ENCODE results near the gene MAST1.
A peak's percentile ranks its signal among the peaks of the same experiment; 100 is the strongest.
"Not testable (repeated sequence)": the region's sequence is repeated elsewhere in the genome, so short reads cannot be mapped to it uniquely, and the experiment has no call there.

MAST1 gene

GRCh38 chr19:12801466-12802266, 36.6 kb upstream of the MAST1 start, which contains the start of the genes PRDX2 and THSD8:
PRDX2 (minus strand) TSS chr19:12801800; CDS start chr19:12801261, 539 bp downstream.
THSD8 (plus strand) TSS chr19:12802069; CDS start chr19:12802072, 3 bp downstream.
- peak; percentile 54 for DNase-seq

GRCh38 chr19:12802267-12803106, 35.8 kb upstream of the MAST1 start:
- DNase-seq: no peak

GRCh38 chr19:12804051-12804450, 34.3 kb upstream of the MAST1 start:
- DNase-seq: no peak

DNA sequence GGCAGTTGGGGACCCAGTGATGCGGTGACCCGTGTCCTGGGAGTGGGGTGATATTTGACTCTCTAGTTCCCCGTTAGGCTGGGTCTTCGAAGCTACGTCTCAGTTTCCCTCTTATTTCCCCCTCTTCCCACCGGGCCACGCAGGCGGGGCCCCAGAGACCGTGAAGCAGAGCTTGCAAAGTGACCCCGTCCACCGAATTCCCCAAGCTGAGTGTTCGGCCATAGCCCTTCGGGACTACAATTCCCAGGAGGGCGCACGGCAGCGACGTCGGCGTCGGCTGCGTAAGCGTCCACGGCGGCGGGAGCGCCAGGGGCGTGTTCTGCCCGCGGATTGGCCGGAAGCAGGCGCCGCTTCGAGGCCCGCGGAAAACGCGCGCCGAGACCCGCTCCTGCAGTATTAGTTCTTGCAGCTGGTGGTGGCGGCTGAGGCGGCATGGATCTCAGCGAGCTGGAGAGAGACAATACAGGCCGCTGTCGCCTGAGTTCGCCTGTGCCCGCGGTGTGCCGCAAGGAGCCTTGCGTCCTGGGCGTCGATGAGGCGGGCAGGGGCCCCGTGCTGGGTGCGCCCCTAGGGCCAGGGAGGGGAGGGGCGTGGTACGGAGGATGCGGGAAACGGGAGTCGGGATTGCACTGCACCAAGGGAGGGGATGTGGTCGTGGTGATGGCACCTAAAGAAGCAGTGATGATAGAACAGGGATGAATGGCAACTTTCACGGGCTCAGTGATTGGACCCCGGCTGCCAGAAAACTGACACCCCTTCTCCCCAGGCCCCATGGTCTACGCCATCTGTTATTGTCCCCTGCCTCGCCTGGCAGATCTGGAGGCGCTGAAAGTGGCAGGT, 31.9 kb upstream of the MAST1 start, which contains the start of gene RNASEH2A:
RNASEH2A (plus strand) TSS at position 343 of the 840 bp plus-strand sequence; CDS start at position 433, 90 bp downstream.
- DNase-seq: peak; percentile 91

DNA sequence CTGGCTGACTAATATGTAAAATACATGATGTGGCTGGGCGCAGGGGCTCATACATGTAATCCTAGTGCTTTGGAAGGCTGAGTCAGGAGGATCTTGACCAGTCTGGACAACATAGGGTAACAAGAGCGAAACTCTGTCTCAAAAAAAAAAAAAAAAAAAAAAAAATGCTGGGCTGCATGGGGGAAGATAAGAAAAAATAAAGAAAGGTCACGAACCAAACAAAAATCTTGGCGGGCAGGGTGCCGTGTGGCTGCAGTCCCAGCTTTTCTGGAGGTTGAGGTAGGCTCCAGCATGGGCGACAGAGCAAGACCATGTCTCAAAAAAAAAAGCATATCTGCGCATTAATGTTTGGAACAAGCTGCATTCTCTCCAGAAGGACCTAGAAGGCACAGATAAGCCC, 23.2 kb upstream of the MAST1 start:
- no peak for DNase-seq

- DNase-seq: not testable (repeated sequence)
These were observed 21.1 kb upstream of the MAST1 start for GRCh38 chr19:12817188-12817587.

- not testable (repeated sequence) for DNase-seq
These were observed 20.5 kb upstream of the MAST1 start for GRCh38 chr19:12817810-12818209.

- DNase-seq: no peak
These were observed 16.6 kb upstream of the MAST1 start for GRCh38 chr19:12821761-12822160.

- DNase-seq: peak; percentile 67
These were observed 12.8 kb upstream of the MAST1 start for GRCh38 chr19:12825254-12826131.

- no peak for DNase-seq
These were observed 9.8 kb upstream of the MAST1 start for GRCh38 chr19:12828494-12828893.

DNA sequence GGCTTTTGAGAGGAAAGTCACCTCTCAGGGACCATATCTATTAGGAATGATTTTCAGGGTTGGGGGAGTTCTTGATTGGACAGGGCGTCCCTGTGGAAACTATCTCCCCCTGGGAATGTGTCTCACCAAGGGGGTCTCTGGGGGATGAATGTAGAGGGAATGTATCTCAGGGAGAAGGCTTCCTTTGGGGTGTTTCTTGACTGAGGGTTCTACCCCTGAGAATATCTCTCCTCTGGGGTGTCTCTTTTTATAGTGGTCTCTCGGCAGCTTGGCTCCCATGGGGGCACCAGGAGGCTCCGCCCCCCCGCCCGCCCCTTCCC, 4.9 kb upstream of the MAST1 start:
- DNase-seq: no peak

DNA sequence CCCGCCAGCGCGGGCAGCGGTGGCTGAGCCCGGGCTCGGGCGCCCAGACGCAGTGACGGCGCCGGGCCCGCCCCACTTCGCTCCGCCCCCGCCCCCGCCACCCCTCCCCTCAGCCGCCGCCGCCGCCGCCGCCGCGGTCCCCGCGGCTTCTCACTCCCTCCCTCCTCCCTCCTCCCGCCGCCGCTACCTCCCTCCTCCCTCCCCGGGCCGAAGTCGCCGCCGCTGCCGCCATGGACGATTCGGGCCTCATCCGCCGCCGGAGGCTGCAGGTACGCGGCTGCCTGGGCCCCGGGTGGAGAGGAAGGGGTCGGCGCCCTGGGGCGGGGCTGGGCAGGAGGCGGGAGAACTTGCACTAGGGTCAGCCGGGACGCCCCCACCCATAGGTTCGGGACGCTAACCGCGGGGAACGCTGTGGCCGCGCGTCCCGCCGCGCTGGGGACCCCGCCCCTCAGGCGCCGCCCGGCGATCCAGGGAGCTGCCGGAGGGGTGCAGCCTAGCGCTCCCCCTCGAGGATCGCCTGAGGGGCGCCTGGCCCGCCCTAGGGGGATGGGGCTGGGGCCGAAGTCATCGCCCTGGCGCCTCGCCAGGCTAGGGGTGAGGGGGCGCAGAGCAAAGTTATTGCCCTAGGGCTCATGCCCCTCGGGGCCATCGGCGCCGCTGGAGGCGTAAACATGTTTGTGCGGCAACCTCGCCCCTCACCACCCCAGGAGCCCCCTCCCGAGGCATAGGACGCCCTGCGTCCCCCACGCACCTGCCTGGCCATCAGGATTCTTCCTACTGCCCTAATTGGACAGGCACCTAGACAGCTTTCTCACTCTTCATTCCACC, 4.4 kb upstream of the MAST1 start:
- DNase-seq: peak; percentile 28

- DNase-seq: no peak
These were observed 3.8 kb upstream of the MAST1 start, which contains the start of gene RTBDN for GRCh38 chr19:12834566-12834943. RTBDN (minus strand) TSS chr19:12834579; CDS start chr19:12829979, 4,600 bp downstream.

DNA sequence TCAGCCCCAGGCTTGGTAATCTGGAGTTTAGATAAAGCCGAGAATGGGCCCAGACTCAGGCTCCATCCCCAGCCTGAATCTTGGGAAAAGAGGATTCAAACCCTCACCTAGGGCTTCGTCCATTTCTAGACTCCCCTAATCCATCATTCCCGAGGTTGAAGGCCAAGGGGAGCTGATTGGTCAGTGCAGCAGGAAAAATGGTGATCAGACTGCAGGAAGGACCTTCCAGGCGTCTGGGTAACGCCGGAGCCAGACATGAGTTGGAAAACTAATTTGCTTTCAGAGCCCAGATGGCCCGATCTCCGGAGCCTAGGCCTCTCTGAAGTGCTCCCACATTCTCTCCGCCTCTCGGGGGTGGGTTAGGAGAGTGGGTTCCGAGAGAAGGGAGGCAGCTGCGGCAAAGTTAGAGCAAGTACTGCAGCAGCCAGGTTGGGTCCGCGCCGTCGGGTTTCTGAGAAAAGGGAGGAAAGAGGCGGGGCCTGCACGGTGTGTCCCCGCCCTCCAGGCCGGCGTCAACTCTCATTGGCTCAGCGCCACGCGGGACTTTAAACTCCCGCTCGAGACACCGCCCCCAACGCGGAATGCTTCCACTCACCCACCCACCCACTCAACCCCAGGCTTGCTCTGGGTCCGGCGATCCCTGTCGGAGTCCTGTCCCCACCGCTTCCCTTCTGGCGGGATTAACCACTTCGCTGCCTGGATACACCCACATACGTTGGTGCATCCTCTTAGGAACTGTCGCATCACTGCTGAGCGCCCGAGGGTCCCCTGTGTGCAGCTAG, 3.1 kb upstream of the MAST1 start:
- DNase-seq: no peak

DNA sequence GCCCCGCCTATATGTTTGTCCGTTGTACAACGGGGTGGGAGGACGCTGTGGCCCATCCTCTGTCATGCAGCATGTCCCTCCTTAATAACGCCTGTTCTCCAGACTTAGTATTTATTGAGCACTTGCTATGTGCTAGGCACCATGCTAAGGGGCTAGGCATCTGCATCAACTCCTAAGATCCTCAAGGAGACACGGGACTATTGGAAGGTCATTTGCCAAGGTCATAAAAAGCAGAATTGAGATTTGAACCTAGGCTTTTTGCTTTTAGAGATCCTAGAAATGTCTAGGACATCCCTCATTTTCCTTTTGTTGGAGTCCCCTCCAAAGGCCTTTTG, 1.8 kb upstream of the MAST1 start:
- no peak for DNase-seq

DNA sequence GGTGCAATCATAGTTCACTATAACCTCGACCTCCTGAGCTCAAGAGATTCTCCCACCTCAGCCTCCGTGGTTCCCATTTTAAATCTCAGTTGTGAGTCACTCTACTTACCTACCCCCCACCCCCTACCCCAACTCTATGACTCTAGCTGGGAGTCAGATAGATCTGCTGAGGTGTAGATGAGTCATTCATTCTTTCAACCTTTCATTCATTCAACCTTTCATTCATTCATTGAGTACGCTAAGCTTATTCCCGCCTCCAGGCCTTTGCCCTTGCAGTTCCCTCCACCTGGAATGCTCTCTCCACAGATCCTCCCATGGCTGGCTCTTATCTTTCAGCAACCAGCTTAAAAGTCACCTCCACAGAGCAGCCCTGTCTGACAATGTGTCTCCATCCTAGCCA, 1.1 kb upstream of the MAST1 start:
- no peak for DNase-seq

DNA sequence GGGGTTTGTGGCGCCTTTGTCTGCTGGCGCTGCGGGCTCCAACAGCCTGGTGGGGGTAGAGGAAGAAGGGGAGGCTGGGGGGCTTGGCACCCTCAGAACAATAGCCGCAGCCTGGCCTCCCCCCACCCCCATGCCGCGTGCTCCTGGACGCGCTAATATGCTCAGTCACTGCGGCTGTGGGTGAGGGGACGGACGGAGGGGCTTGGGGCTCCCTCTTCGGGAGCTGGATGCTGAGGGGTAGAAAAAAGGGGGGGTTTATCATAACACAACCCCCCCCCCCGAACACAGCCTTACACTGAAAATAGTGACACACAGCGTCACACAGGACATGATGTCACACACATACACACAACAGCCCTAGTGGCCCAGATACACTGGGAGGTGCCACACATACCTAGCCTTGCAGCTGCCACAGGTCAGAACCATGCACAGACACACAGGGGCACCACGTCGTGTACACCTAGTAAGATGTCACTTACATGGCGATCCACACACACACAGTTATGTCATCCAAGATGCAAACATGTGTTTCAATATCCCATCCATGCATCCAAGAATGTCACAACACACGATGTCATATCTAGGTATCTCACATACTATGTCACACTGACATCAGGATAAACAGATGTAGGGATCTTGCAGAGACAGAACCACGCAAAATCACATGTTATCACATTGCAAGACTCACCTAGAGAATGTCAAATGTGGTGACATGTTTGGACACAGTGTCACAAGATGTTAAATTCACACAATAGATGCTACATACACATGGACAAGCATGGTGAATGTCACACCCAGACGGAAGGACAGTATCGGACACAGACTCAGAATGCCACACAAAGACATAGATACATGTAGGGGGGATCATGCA, 806 bp downstream of the MAST1 start:
- no peak for DNase-seq

All from fibroblast of skin of scalp (primary cell).